Measurements from ENCODE around the gene SIGLEC5.

The SIGLEC5 gene

GRCh38 chr19:51627491-51628138, 2.6 kb downstream of the SIGLEC5 start:
- no peak for DNase-seq

DNA sequence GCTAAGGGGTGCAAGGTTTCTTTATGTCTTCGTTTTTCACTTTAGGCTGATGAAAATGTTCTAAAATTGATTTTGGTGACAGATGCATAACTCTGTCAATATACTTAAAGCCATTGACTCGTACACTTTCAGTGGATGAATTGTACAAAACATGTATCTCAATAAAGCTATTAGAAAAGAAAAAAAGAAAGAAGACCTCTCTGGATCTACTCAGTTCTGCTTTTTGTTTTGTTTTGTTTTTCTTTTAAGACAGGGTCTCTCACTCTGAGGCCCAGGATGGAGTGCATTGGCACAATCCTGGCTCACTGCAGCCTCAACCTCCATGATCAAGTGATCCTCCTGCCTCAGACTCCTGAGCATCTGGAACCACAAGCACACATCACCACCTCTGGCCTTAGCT, 3.5 kb downstream of the SIGLEC5 start:
- DNase-seq = no peak

DNA sequence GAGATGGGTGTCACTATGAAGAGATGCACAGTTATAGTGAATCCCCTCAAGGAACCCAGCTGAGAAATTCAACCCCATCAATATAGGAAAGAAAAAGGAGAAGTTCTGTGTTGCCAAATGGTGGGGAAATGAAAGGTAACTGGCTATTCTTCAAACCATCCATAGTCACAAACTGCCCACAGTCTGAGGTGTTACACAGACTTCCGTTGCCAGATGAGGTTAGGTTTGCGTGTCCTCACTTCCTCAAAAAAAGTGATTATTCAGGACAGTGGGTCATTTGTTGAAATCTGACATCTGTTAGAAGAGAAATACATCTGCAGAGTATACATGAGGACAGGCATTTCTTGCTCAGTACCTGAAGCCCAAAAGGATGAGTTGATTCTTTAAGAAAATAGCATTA, 9.0 kb downstream of the SIGLEC5 start:
- DNase-seq = no peak

- no peak for DNase-seq
Observed at GRCh38 chr19:51615991-51616390, 14.2 kb downstream of the SIGLEC5 start.

DNA sequence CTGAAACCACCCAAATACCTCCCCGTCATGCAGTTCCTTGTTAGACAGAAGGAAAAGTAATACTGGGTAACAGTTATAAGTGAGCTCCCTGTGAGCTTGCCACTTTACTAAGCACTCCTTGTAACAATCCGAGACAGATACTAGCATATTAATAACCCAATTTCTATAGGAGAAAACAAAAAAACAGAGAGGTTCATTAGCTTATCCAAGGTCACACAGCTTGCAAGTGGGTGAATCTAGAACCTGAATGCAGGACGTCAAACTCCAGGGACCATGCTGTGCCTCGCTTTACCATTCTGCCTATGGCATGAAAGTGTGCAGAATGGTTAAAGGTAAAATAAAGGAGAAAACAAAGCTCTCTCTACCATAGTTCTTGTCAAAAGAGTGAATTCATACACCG, 15.4 kb downstream of the SIGLEC5 start:
- DNase-seq = no peak

DNA sequence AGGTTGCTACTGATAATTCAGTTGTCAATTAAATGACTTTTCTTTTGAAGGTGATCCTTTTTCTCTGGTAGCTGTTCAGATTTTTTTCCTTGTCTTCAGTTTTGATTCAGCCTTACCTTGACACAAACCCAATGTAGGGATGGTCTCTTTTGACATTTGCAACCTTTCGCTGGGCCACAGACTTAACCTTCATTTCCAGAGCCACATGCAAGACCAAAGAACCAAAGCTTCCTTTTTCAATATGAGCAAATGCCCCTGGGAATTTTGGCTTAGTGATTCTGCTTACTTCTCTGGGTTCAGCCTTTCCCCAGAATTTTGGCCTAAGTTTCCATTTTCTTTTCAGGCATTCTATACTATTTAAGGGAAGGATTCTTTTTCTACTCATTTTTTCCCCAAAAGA, 19.6 kb downstream of the SIGLEC5 start:
- DNase-seq = no peak

DNA sequence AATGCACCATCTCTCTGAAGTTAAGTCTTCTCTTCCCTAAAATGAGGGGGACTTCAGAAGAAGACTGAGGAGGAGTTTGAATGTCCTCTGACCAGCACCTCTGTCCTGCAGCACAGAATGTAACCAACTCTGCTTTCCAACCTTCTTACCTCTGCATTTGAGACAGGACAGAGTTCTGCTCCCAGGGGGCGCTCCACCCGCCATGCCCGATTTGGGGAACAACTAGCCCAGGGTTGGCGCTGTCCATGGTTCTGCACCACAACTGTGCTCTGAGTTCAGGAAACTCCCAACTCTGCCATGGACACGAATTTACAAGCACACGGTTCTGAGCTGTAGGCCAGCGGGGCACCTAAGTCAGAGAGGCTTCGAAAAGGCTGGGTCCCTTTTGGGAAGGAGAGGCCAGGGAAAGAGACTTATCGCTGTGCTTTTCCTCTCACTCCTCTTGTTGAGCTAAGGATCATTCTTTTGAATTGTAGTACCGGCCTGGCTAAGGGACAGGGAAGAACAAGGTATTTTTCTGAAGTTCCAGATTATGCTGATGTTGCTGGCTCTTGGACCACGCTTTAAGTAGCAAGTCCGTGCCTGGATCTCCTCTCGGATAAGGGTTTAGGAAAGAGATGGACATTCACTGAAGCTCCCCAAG, 22.2 kb downstream of the SIGLEC5 start:
- DNase-seq = no peak

DNA sequence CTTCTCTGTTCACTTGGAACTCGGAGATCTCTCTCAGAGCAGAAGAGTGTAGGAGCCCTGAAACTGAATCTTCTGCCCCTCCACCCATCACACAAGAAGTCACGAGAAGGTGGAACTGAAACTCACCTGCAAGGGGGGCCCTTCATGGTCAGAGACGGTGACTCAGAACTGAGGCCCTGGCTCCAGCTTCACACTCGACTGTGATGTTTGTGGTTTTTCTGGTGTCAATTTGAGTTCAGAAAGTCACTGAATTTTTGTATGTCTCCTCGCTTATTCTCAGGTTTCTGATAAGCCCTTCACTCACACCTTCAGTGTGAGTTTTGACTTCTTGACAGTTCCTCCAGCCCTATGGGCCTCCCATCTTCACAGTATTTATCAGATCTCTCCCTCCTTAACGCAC, 23.1 kb downstream of the SIGLEC5 start:
- no peak for DNase-seq

GRCh38 chr19:51602189-51602854, 27.9 kb downstream of the SIGLEC5 start:
- DNase-seq = no peak

- DNase-seq = no peak
Observed at GRCh38 chr19:51600940-51601580, 29.1 kb downstream of the SIGLEC5 start.

DNA sequence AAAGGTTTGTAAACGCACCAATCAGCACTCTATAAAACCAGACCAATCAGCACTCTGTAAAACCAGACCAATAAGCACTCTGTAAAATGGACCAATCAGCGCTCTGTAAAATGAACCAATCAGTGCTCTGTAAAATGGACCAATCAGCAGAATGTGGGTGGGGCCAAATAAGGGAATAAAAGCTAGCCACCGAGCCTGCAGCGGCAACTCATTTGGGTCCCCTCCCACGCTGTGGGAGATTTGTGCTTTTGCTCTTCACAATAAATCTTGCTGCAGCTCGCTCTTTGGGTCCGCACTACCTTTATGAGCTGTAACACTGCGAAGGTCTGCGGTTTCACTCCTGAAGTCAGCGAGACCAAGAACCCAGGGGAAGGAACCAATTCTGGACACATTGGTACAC, 31.1 kb downstream of the SIGLEC5 start:
- no peak for DNase-seq

GRCh38 chr19:51598159-51598915, 31.9 kb downstream of the SIGLEC5 start:
- no peak for DNase-seq

GRCh38 chr19:51595190-51596175, 34.7 kb downstream of the SIGLEC5 start:
- DNase-seq = no peak

- no peak for DNase-seq
Observed at GRCh38 chr19:51594774-51595109, 35.5 kb downstream of the SIGLEC5 start.

GRCh38 chr19:51593969-51594773, 36.0 kb downstream of the SIGLEC5 start:
- DNase-seq = peak; percentile 97

DNA sequence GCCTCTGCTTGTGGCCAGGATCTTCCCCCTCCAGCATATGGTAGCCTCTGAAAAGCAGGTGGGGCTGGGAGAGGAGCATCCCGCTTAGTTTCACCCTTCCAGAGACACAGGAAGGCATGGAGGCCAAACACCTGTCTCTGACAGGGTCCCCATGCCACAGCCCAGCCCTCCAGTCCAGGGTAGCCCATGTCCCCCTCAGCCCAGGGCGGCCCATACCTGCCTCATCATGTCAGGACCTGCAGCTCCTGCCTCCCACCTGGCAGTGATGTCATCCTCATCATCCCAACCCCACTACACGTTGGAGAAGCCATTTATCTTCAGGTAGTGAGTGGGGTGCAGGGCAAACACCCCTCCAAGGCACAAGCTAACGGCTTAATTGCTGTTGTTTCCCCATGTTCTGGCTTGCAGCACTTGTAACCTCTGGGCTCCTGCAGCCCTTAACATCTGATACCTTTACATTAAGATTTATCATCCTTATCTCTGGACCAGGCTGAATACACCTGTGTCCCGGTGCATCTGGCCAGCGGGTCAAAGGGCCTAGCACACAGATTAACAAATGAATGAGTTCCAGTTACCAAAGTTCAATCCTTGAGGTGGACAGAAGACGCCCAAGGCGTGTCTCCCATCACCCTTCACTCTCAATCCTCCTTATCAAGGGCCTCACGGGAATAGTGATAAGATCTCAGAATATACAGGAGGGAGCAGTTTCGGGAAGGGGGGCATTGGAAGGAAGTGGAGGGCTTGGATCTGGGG, 36.9 kb downstream of the SIGLEC5 start:
- DNase-seq = no peak

GRCh38 chr19:51592521-51592920, 37.7 kb downstream of the SIGLEC5 start:
- no peak for DNase-seq

GRCh38 chr19:51590441-51590840, 39.8 kb downstream of the SIGLEC5 start:
- no peak for DNase-seq

DNA sequence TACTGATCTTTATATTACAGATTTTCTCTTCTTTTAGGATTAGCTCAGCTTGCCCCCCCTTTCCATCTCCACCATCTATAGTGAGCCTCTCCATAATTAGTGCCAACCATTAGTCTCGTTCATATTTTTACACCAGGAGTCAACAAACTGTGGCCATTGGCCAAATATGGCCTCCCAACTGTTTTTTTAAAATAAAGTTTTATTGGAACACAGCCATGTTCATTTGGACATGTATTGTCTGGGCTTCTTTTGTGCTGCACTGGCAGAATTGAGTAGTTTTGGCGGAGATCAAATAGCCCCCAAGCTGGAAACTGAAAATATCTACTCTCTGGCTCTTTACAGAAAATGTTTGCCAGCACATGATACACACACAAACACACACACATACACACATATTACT, 40.7 kb downstream of the SIGLEC5 start:
- DNase-seq = no peak

Data from NCI-H774 (cell line).